DOHH2 (cell line): Measurements from ENCODE around the gene USP17L28.
"Not testable (repeated sequence)": the region's sequence is repeated elsewhere in the genome, so short reads cannot be mapped to it uniquely, and the experiment has no call there.

Source experiments
- CTCF ChIP-seq: fragments of 200-600 bp; sonication (generic); IDR thresholded peaks from one replicate; pipeline ENCODE4 v1.5.1; 2014; ENCODE audit warnings: antibody characterized with exemption, mild to moderate bottlenecking, low read depth, low read length; ENCODE audit not compliant: poor library complexity, severe bottlenecking
- EZH2phosphoT487 ChIP-seq: fragments of 200-600 bp; sonication (generic); IDR thresholded peaks from 2 replicates; pipeline ENCODE4 v1.6.1; 2017; ENCODE audit warnings: borderline replicate concordance, mild to moderate bottlenecking, antibody characterized with exemption, low read length, moderate library complexity, mixed read lengths

- TF ChIP-seq CTCF, EZH2phosphoT487: not testable (repeated sequence)
Observed at GRCh38 chr4:9329611-9330010, 19.1 kb upstream of the USP17L28 start, which contains the start of gene USP17L25.
